Calu3 (cell line): ENCODE results near the gene MMP11. TPM values are rescaled to one million over a fixed set of nuclear protein-coding genes. Genes with fewer than 3 reads are reported as not detected.

Experiments used
- BruUV-seq: library from RNA; stranded (reverse); fragments of 400-500 nt; replicated peaks from 2 replicates; lab custom pipeline; 2021; lab: Mats Ljungman, UMichigan
- CTCF ChIA-PET: fragments of 300-600 bp; sonication (Branson Sonifier 250); formaldehyde crosslinking; loops from one replicate; lab custom pipeline; 2022; ENCODE audit warnings: antibody characterized with exemption; lab: Charles Lee
- DNase-seq: peaks from one replicate; pipeline ENCODE4 v3.0.0; 2022
- H3K27ac Mint-ChIP-seq: one replicate; pipeline ENCODE4 v1.8.0; 2022; ENCODE audit warnings: mixed read lengths; ENCODE audit not compliant: unreplicated experiment
- H3K27me3 Mint-ChIP-seq: one replicate; pipeline ENCODE4 v1.8.0; 2022; ENCODE audit warnings: mixed read lengths; ENCODE audit not compliant: unreplicated experiment
- H3K36me3 Mint-ChIP-seq: one replicate; pipeline ENCODE4 v1.8.0; 2022; ENCODE audit warnings: mild to moderate bottlenecking, moderate library complexity, mixed read lengths; ENCODE audit not compliant: insufficient read depth, unreplicated experiment
- H3K4me1 Mint-ChIP-seq: one replicate; pipeline ENCODE4 v1.8.0; 2022; ENCODE audit warnings: mild to moderate bottlenecking, low read depth, mixed read lengths; ENCODE audit not compliant: unreplicated experiment
- H3K4me3 Mint-ChIP-seq: one replicate; pipeline ENCODE4 v1.8.0; 2022; ENCODE audit warnings: mild to moderate bottlenecking, low read depth, moderate library complexity, mixed read lengths; ENCODE audit not compliant: unreplicated experiment
- H3K9me3 Mint-ChIP-seq: one replicate; pipeline ENCODE4 v1.8.0; 2022; ENCODE audit warnings: low read depth, mixed read lengths; ENCODE audit not compliant: unreplicated experiment
- CTCF ChIP-seq: fragments of 200-600 bp; IDR thresholded peaks from one replicate; pipeline ENCODE4 v1.8.0; 2022; ENCODE audit warnings: antibody characterized with exemption; ENCODE audit not compliant: unreplicated experiment
- intact Hi-C: fragments of 100-400 bp; cut with micrococcal nuclease; formaldehyde crosslinking; loops from one replicate; pipeline ENCODE4 v1.10.0; 2022; ENCODE audit not compliant: unreplicated experiment
- total RNA-seq: library from RNA; stranded (reverse); gene quantifications from 2 replicates; pipeline ENCODE4 v1.2.3, GENCODE V29; 2022

MMP11 gene
- total RNA-seq, 1 experiment from 2014 or later: 2.0 TPM

- no peak for TF ChIP-seq CTCF
- Mint-ChIP-seq H3K27me3 (no peaks in the 10 kb centered on the region), H3K36me3 (peaks cover 63% of the 10 kb centered on the region), H3K4me1 (no peaks in the 10 kb centered on the region), H3K27ac (peak overlapping the region; percentile 33), H3K9me3 (no peaks in the 10 kb centered on the region), H3K4me3 (no peak overlapping the region)
- intact Hi-C loops: no loop called here
- no TSS peak for BruUV-seq
- CTCF ChIA-PET: no interaction called here
- DNase-seq: no peak
These were observed 28.7 kb downstream of the MMP11 start for GRCh38 chr22:23801238-23801821.

- no peaks in the 10 kb centered on the region for H3K4me1 Mint-ChIP-seq
- CTCF ChIA-PET: no interaction called here
- H3K36me3 Mint-ChIP-seq: peaks cover 64% of the 10 kb centered on the region
- intact Hi-C loops: no loop called here
- no TSS peak for BruUV-seq
- no peak overlapping the region for H3K4me3 Mint-ChIP-seq
- no peaks in the 10 kb centered on the region for H3K9me3 Mint-ChIP-seq
- no peak for TF ChIP-seq CTCF
- DNase-seq: no peak
- peak overlapping the region; percentile 33 for H3K27ac Mint-ChIP-seq
- no peaks in the 10 kb centered on the region for H3K27me3 Mint-ChIP-seq
These were observed 29.3 kb downstream of the MMP11 start for GRCh38 chr22:23801886-23802377.

- no peaks in the 10 kb centered on the region for H3K9me3 Mint-ChIP-seq
- CTCF ChIA-PET: interaction anchor here (0.6 kb wide), 1 partner anchor 11 kb away, joined by 4 read pairs; no protein-coding TSS in a partner anchor
- BruUV-seq: no TSS peak
- no peak overlapping the region for H3K4me3 Mint-ChIP-seq
- peaks cover 64% of the 10 kb centered on the region for H3K36me3 Mint-ChIP-seq
- intact Hi-C loops: no loop called here
- no peak overlapping the region for H3K27ac Mint-ChIP-seq
- no peak for DNase-seq
- H3K27me3 Mint-ChIP-seq: no peaks in the 10 kb centered on the region
- H3K4me1 Mint-ChIP-seq: no peaks in the 10 kb centered on the region
- TF ChIP-seq CTCF: no peak
These were observed 30.6 kb downstream of the MMP11 start for GRCh38 chr22:23803001-23803819.

GRCh38 chr22:23804781-23805291, 32.2 kb downstream of the MMP11 start:
- Mint-ChIP-seq H3K4me1 (no peaks in the 10 kb centered on the region), H3K36me3 (peaks cover 67% of the 10 kb centered on the region), H3K27me3 (no peaks in the 10 kb centered on the region), H3K4me3 (no peak overlapping the region), H3K9me3 (no peaks in the 10 kb centered on the region), H3K27ac (no peak overlapping the region)
- no peak for TF ChIP-seq CTCF
- BruUV-seq: no TSS peak
- no peak for DNase-seq
- intact Hi-C loops: no loop called here
- CTCF ChIA-PET: no interaction called here
